Neural progenitor cell (in vitro differentiated cells): ENCODE results near the gene PCDHGB6. TPM values are rescaled to one million over a fixed set of nuclear protein-coding genes. Genes with fewer than 3 reads are reported as not detected.

Source experiments
- DNase-seq: peaks from one replicate; pipeline ENCODE4 v3.0.0-alpha.2; 2016; ENCODE audit warnings: low spot score
- H2AFZ ChIP-seq: fragments of 200-600 bp; sonication (generic); replicated peaks from 2 replicates; pipeline ENCODE4 v1.6.1; 2016; ENCODE audit warnings: antibody characterized with exemption
- H3F3A ChIP-seq: fragments of 200-600 bp; sonication (generic); 2 replicates; pipeline ENCODE4 v1.6.1; 2016; ENCODE audit warnings: antibody characterized with exemption, low read depth
- H3K27ac ChIP-seq: fragments of 200-600 bp; sonication (generic); 2 replicates; pipeline ENCODE4 v1.5.1; 2016; ENCODE audit warnings: mild to moderate bottlenecking
- H3K27me3 ChIP-seq: fragments of 200-600 bp; sonication (generic); 2 replicates; pipeline ENCODE4 v1.6.1; 2016; ENCODE audit warnings: mild to moderate bottlenecking, moderate library complexity
- H3K36me3 ChIP-seq: fragments of 200-600 bp; sonication (generic); 2 replicates; pipeline ENCODE4 v1.5.1; 2016
- H3K4me1 ChIP-seq: fragments of 200-600 bp; sonication (generic); 2 replicates; pipeline ENCODE4 v1.6.1; 2016; ENCODE audit warnings: mixed run types
- H3K4me2 ChIP-seq: fragments of 200-600 bp; sonication (generic); 2 replicates; pipeline ENCODE4 v1.6.1; 2016
- H3K4me3 ChIP-seq: fragments of 200-600 bp; sonication (generic); 2 replicates; pipeline ENCODE4 v1.5.1; 2016
- H3K79me2 ChIP-seq: fragments of 200-600 bp; sonication (generic); 2 replicates; pipeline ENCODE4 v1.6.1; 2016; ENCODE audit warnings: low read depth
- H3K9ac ChIP-seq: fragments of 200-600 bp; sonication (generic); 2 replicates; pipeline ENCODE4 v1.6.1; 2016
- H3K9me3 ChIP-seq: fragments of 200-600 bp; sonication (generic); 2 replicates; pipeline ENCODE4 v1.5.1; 2016; ENCODE audit warnings: low read depth
- H4K20me1 ChIP-seq: fragments of 200-600 bp; sonication (generic); 2 replicates; pipeline ENCODE4 v1.6.1; 2016; ENCODE audit warnings: low read depth
- H3K27ac Mint-ChIP-seq: 3 replicates; pipeline ENCODE4 v1.8.0; 2021; ENCODE audit warnings: mixed read lengths
- H3K27me3 Mint-ChIP-seq: 2 replicates; pipeline ENCODE4 v1.8.0; 2022; ENCODE audit warnings: low read depth, mild to moderate bottlenecking, inconsistent platforms, moderate library complexity, mixed read lengths; ENCODE audit not compliant: insufficient read depth
- H3K36me3 Mint-ChIP-seq: 3 replicates; pipeline ENCODE4 v1.8.0; 2021; ENCODE audit warnings: mixed read lengths
- H3K4me1 Mint-ChIP-seq: 3 replicates; pipeline ENCODE4 v1.8.0; 2021; ENCODE audit warnings: mixed read lengths
- H3K4me3 Mint-ChIP-seq: 3 replicates; pipeline ENCODE4 v1.8.0; 2021; ENCODE audit warnings: mild to moderate bottlenecking, moderate library complexity, mixed read lengths
- H3K9me3 Mint-ChIP-seq: 3 replicates; pipeline ENCODE4 v1.8.0; 2020; ENCODE audit warnings: mixed read lengths
- CTCF ChIP-seq: fragments of 200-600 bp; sonication (generic); IDR thresholded peaks from 2 replicates; pipeline ENCODE4 v1.5.1; 2017; ENCODE audit warnings: antibody characterized with exemption, mild to moderate bottlenecking
- EZH2 ChIP-seq: fragments of 200-600 bp; sonication (generic); IDR thresholded peaks from 2 replicates; pipeline ENCODE4 v1.6.1; 2017; ENCODE audit warnings: antibody characterized with exemption, mild to moderate bottlenecking, moderate library complexity
- EZH2phosphoT487 ChIP-seq: fragments of 200-600 bp; sonication (generic); IDR thresholded peaks from 2 replicates; pipeline ENCODE4 v1.6.1; 2017; ENCODE audit warnings: antibody characterized with exemption
- total RNA-seq: library from RNA; depleted of rRNA; stranded (reverse); fragments of >200 nt; gene quantifications from 2 replicates; pipeline ENCODE4 v1.2.3, GENCODE V29; 2015; ENCODE audit warnings: low replicate concordance

The PCDHGB6 gene
- total RNA-seq, 1 donor from 2014 or later = 13.2 TPM

GRCh38 chr5:141434006-141434405 lies 26.2 kb downstream of the PCDHGB6 start:
- TF ChIP-seq EZH2 (no peak), EZH2phosphoT487 (no peak), CTCF (no peak)

GRCh38 chr5:141437221-141437620 lies 29.4 kb downstream of the PCDHGB6 start:
- peaks cover 55% of the 10 kb centered on the region for H3K36me3 Mint-ChIP-seq
- no peak overlapping the region for H2AFZ ChIP-seq
- no peaks in the 10 kb centered on the region for H3K27me3 ChIP-seq
- H3K27ac ChIP-seq = no peak overlapping the region
- H3K9me3 Mint-ChIP-seq = peaks cover 74% of the 10 kb centered on the region
- H3K4me3 Mint-ChIP-seq = no peak overlapping the region
- no peak overlapping the region for H3K4me2 ChIP-seq
- DNase-seq = no peak
- no peaks in the 10 kb centered on the region for H3K9me3 ChIP-seq
- no peaks in the 10 kb centered on the region for H3K79me2 ChIP-seq
- H3K27ac Mint-ChIP-seq = no peak overlapping the region
- H3K4me3 ChIP-seq = no peak overlapping the region
- no peaks in the 10 kb centered on the region for H4K20me1 ChIP-seq
- TF ChIP-seq EZH2phosphoT487 = no peak
- no peak for TF ChIP-seq CTCF
- no peak for TF ChIP-seq EZH2
- H3K9ac ChIP-seq = no peak overlapping the region
- no peaks in the 10 kb centered on the region for H3K4me1 ChIP-seq
- peaks cover 9% of the 10 kb centered on the region for H3K27me3 Mint-ChIP-seq
- no peaks in the 10 kb centered on the region for H3K36me3 ChIP-seq
- H3K4me1 Mint-ChIP-seq = no peaks in the 10 kb centered on the region
- H3F3A ChIP-seq = no peaks in the 10 kb centered on the region

More at GRCh38 chr5:141434006-141434405, 26.2 kb downstream of the PCDHGB6 start:
- no peak overlapping the region for H3K4me2 ChIP-seq
- peaks cover 21% of the 10 kb centered on the region for H3K9me3 ChIP-seq
- H2AFZ ChIP-seq = no peak overlapping the region
- peaks cover 14% of the 10 kb centered on the region for H3K36me3 ChIP-seq
- H3K27ac ChIP-seq = no peak overlapping the region
- Mint-ChIP-seq H3K4me3 (no peak overlapping the region), H3K36me3 (peaks cover 53% of the 10 kb centered on the region), H3K9me3 (peaks cover 72% of the 10 kb centered on the region), H3K4me1 (no peaks in the 10 kb centered on the region), H3K27me3 (peaks cover 13% of the 10 kb centered on the region), H3K27ac (no peak overlapping the region)
- H3K4me1 ChIP-seq = no peaks in the 10 kb centered on the region
- H3K4me3 ChIP-seq = no peak overlapping the region
- no peaks in the 10 kb centered on the region for H4K20me1 ChIP-seq
- no peaks in the 10 kb centered on the region for H3K79me2 ChIP-seq
- DNase-seq = no peak
- peaks cover 17% of the 10 kb centered on the region for H3F3A ChIP-seq
- H3K27me3 ChIP-seq = no peaks in the 10 kb centered on the region
- no peak overlapping the region for H3K9ac ChIP-seq

- no peaks in the 10 kb centered on the region for H3K4me1 Mint-ChIP-seq
- H3K9me3 Mint-ChIP-seq = peaks cover 74% of the 10 kb centered on the region
- DNase-seq = no peak
- Histone ChIP-seq H3K27ac (no peak overlapping the region), H3K4me1 (no peaks in the 10 kb centered on the region), H3F3A (no peaks in the 10 kb centered on the region), H3K4me2 (no peak overlapping the region), H3K36me3 (no peaks in the 10 kb centered on the region), H3K4me3 (no peak overlapping the region), H3K79me2 (no peaks in the 10 kb centered on the region), H3K9ac (no peak overlapping the region), H2AFZ (no peak overlapping the region), H4K20me1 (no peaks in the 10 kb centered on the region), H3K27me3 (no peaks in the 10 kb centered on the region), H3K9me3 (no peaks in the 10 kb centered on the region)
- no peak overlapping the region for H3K27ac Mint-ChIP-seq
- no peak overlapping the region for H3K4me3 Mint-ChIP-seq
- no peak for TF ChIP-seq EZH2phosphoT487
- TF ChIP-seq CTCF = no peak
- TF ChIP-seq EZH2 = no peak
- peaks cover 2% of the 10 kb centered on the region for H3K27me3 Mint-ChIP-seq
- peaks cover 50% of the 10 kb centered on the region for H3K36me3 Mint-ChIP-seq
Measured at GRCh38 chr5:141439411-141440141, 31.8 kb downstream of the PCDHGB6 start.
